ENCODE data around the gene CACNA1C. TPM values are rescaled to one million over a fixed set of nuclear protein-coding genes. Genes with fewer than 3 reads are reported as not detected.

Gene CACNA1C
- total and polyA plus RNA-seq, 2 of the 4 experiments (the other 2 are of a cell fraction), result 1.6 to 2.6 TPM

DNA sequence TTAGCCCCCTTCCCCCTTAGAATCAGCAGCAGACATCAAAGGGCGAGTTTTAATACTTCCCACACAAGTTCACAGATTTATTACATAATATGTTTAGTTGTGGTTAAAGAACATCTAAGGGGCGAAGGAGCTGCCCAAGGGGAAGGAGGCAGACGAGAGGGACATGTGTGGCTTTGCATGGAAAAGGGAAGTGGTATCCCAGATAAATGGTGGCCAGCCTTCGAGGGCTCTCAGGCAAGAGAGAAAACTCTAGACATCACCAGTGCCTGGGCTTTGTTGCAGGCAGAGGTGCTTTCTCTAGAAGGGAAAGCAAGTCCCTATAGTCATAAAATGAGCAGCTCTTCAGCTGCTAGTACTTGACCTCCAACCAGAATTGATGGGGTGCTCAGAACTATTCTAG lies 121.2 kb downstream of the CACNA1C start:
- no peak overlapping the region for H3K56ac ChIP-seq (ENCODE audit: extremely low read depth, insufficient read depth, low read length)
- ChIA-PET POLR2A (ENCODE audit: unreplicated experiment) (no interaction called here), CTCF (no interaction called here)
- H3K9ac ChIP-seq (ENCODE audit: low read depth, low read length), result no peak overlapping the region
- no peak overlapping the region for H2BK5ac ChIP-seq (ENCODE audit: low read depth, low read length, poor library complexity, severe bottlenecking)
- no peaks in the 10 kb centered on the region; a peak in 1 of 4 replicates for H3K79me1 ChIP-seq (ENCODE audit: low read depth in 1 of 2, low read length in 2 of 2)
- no TSS peak for BruUV-seq (replicated peaks)
- no peak overlapping the region for H3K23ac ChIP-seq (ENCODE audit: low read depth, low read length)
- no peak overlapping the region for H3K18ac ChIP-seq (ENCODE audit: low read depth, low read length)
- H2BK20ac ChIP-seq (ENCODE audit: low read depth, low read length), result no peak overlapping the region
- no peaks in the 10 kb centered on the region for H3K27me3 ChIP-seq (ENCODE audit: control insufficient read depth, insufficient read depth, low read length)
- H4K5ac ChIP-seq (ENCODE audit: low read depth, low read length), result no peak overlapping the region
- H4K8ac ChIP-seq (ENCODE audit: low read depth in 2 of 2, low read length in 2 of 2), result no peak overlapping the region
- peaks cover 9% of the 10 kb centered on the region for H3K9me1 ChIP-seq (ENCODE audit: insufficient read depth, low read length)
- H2BK120ac ChIP-seq (ENCODE audit: low read depth, low read length), result no peak overlapping the region
- no peak overlapping the region for H2AFZ ChIP-seq (replicated peaks; ENCODE audit: low read length, poor library complexity)
- no peak overlapping the region for H3K27ac ChIP-seq (ENCODE audit: insufficient read depth, low read length)
- no peaks in the 10 kb centered on the region for H3K9me3 ChIP-seq (ENCODE audit: control insufficient read depth, insufficient read depth, low read length)
- no CpG with 5 or more reads among the region's 4 CpGs for WGBS, 2 experiments (ENCODE audit: extremely low coverage in 2 of 2, insufficient read length in 1 of 2)
- no peak overlapping the region for H4K91ac ChIP-seq (ENCODE audit: insufficient read depth, low read depth, low read length)
- intact Hi-C loops (cut with micrococcal nuclease), result no loop called here
- no peak overlapping the region for H2BK15ac ChIP-seq (ENCODE audit: low read depth, low read length)
- TF ChIP-seq NFE2L2 (IDR thresholded peaks at IDR 0.05; ENCODE audit: low read depth, low read length), result no peak
- TF ChIP-seq MAFK (IDR thresholded peaks at IDR 0.05; ENCODE audit: low read depth, low read length), result no peak
- TF ChIP-seq, protein P1, sequence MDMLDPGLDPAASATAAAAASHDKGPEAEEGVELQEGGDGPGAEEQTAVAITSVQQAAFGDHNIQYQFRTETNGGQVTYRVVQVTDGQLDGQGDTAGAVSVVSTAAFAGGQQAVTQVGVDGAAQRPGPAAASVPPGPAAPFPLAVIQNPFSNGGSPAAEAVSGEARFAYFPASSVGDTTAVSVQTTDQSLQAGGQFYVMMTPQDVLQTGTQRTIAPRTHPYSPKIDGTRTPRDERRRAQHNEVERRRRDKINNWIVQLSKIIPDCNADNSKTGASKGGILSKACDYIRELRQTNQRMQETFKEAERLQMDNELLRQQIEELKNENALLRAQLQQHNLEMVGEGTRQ (IDR thresholded peaks at IDR 0.05; ENCODE audit: low read depth, low read length), result no peak
- no peak for TF ChIP-seq MXI1 (IDR thresholded peaks at IDR 0.05; ENCODE audit: borderline replicate concordance, low read depth, low read length)
- TF ChIP-seq SMC3 (IDR thresholded peaks at IDR 0.05; ENCODE audit: low read depth, low read length), result no peak
- TF ChIP-seq MAZ (IDR thresholded peaks at IDR 0.05; ENCODE audit: borderline replicate concordance, low read depth, low read length), result no peak
- no peak for TF ChIP-seq POLR2A (IDR thresholded peaks at IDR 0.05; ENCODE audit: low read depth, low read length)
- TF ChIP-seq, protein P2, sequence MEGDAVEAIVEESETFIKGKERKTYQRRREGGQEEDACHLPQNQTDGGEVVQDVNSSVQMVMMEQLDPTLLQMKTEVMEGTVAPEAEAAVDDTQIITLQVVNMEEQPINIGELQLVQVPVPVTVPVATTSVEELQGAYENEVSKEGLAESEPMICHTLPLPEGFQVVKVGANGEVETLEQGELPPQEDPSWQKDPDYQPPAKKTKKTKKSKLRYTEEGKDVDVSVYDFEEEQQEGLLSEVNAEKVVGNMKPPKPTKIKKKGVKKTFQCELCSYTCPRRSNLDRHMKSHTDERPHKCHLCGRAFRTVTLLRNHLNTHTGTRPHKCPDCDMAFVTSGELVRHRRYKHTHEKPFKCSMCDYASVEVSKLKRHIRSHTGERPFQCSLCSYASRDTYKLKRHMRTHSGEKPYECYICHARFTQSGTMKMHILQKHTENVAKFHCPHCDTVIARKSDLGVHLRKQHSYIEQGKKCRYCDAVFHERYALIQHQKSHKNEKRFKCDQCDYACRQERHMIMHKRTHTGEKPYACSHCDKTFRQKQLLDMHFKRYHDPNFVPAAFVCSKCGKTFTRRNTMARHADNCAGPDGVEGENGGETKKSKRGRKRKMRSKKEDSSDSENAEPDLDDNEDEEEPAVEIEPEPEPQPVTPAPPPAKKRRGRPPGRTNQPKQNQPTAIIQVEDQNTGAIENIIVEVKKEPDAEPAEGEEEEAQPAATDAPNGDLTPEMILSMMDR (conservative IDR thresholded peaks at IDR 0.05; ENCODE audit: low read depth, low read length), result no peak
- TF ChIP-seq RAD21 (IDR thresholded peaks at IDR 0.05; ENCODE audit: low read length), result no peak
- TF ChIP-seq CEBPB (IDR thresholded peaks at IDR 0.05; ENCODE audit: low read depth, low read length), result no peak
- TF ChIP-seq, protein P3, sequence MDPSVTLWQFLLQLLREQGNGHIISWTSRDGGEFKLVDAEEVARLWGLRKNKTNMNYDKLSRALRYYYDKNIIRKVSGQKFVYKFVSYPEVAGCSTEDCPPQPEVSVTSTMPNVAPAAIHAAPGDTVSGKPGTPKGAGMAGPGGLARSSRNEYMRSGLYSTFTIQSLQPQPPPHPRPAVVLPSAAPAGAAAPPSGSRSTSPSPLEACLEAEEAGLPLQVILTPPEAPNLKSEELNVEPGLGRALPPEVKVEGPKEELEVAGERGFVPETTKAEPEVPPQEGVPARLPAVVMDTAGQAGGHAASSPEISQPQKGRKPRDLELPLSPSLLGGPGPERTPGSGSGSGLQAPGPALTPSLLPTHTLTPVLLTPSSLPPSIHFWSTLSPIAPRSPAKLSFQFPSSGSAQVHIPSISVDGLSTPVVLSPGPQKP (IDR thresholded peaks at IDR 0.05; ENCODE audit: borderline replicate concordance, low read depth, low read length), result no peak
- no peak for TF ChIP-seq RCOR1 (IDR thresholded peaks at IDR 0.05; ENCODE audit: insufficient replicate concordance, low read length)
- TF ChIP-seq RFX5 (IDR thresholded peaks at IDR 0.05; ENCODE audit: low read depth, low read length), result no peak
- TF ChIP-seq CHD1 (IDR thresholded peaks at IDR 0.05; ENCODE audit: low read depth, low read length), result no peak
- no peak for TF ChIP-seq BHLHE40 (IDR thresholded peaks at IDR 0.05; ENCODE audit: low read depth, low read length)
- TF ChIP-seq FOS (IDR thresholded peaks at IDR 0.05; ENCODE audit: low read depth, low read length), result no peak
- no peak overlapping the region for H3K14ac ChIP-seq (replicated peaks; ENCODE audit: low read depth, low read length)
- no peaks in the 10 kb centered on the region for H4K20me1 ChIP-seq (ENCODE audit: insufficient read depth, low read length)
- H3K4me3 ChIP-seq (ENCODE audit: insufficient read depth, low read depth, low read length), result no peak overlapping the region
- peaks cover 5% of the 10 kb centered on the region for H3K4me1 ChIP-seq (ENCODE audit: control insufficient read depth, insufficient read depth, low read length)
- no peaks in the 10 kb centered on the region for H3K36me3 ChIP-seq (ENCODE audit: control insufficient read depth, insufficient read depth, low read length)
- no peak for ATAC-seq (ENCODE audit: low read depth)
- no peak overlapping the region for H3K4me2 ChIP-seq (ENCODE audit: low read depth, low read length)
- dilution Hi-C loops (cut with HindIII; ENCODE audit: low sequenced_read_pairs, unreplicated experiment), result no loop called here
- no peak overlapping the region for H2AK9ac ChIP-seq (replicated peaks; ENCODE audit: low read depth, low read length, poor library complexity)
- H2AK5ac ChIP-seq (ENCODE audit: low read depth, low read length), result no peak overlapping the region; the same call in 1 of the 2 replicates
- DNase-seq, result no peak
- in situ Hi-C loops (cut with MboI; ENCODE audit: low sequenced_read_pairs), result no loop called here
- no peak overlapping the region for H3K4ac ChIP-seq (ENCODE audit: low read depth, low read length)

Data from IMR-90 (cell line).